Activated CD8-positive, alpha-beta T cell treated with anti-CD3 and anti-CD28 coated beads for 36 hours (primary cell): ENCODE results near the gene CLEC20A. TPM values are rescaled to one million over a fixed set of nuclear protein-coding genes. Genes with fewer than 3 reads are reported as not detected.

Experiments
- ATAC-seq: fragments of 200-7000 bp; cut with Tn5 transposase; one replicate; pipeline ENCODE4 v1.10.0; 2021; ENCODE audit warnings: mild to moderate bottlenecking, moderate library complexity
- CTCF ChIA-PET: fragments of 350-600 bp; sonication (Branson Sonifier 250); formaldehyde crosslinking; loops from one replicate; lab custom pipeline; 2021; ENCODE audit warnings: antibody characterized with exemption; lab: Charles Lee
- POLR2A ChIA-PET: fragments of 350-600 bp; sonication (Branson Sonifier 250); formaldehyde crosslinking; loops from one replicate; lab custom pipeline; 2021; ENCODE audit warnings: antibody characterized with exemption; lab: Charles Lee
- DNase-seq: peaks from one replicate; pipeline ENCODE4 v3.0.0-alpha.2; 2020
- H3K27ac Mint-ChIP-seq: one replicate; pipeline ENCODE4 v1.8.0; 2021; ENCODE audit warnings: mild to moderate bottlenecking, mixed read lengths
- H3K27me3 Mint-ChIP-seq: one replicate; pipeline ENCODE4 v1.8.0; 2021; ENCODE audit warnings: mixed read lengths
- H3K36me3 Mint-ChIP-seq: one replicate; pipeline ENCODE4 v1.8.0; 2021; ENCODE audit warnings: low read depth, mixed read lengths
- H3K4me1 Mint-ChIP-seq: one replicate; pipeline ENCODE4 v1.8.0; 2021; ENCODE audit warnings: low read depth, mixed read lengths
- H3K4me3 Mint-ChIP-seq: one replicate; pipeline ENCODE4 v1.8.0; 2021; ENCODE audit warnings: mild to moderate bottlenecking, moderate library complexity, mixed read lengths
- H3K9me3 Mint-ChIP-seq: one replicate; pipeline ENCODE4 v1.8.0; 2021; ENCODE audit warnings: mixed read lengths
- intact Hi-C: fragments of 100-400 bp; cut with micrococcal nuclease; formaldehyde crosslinking; loops from one replicate; pipeline ENCODE4 v1.10.0; 2022
- total RNA-seq, 2 experiments: library from RNA; stranded (reverse); gene quantifications; one replicate each; pipeline ENCODE4 v1.2.3, GENCODE V29; 2021
- TF ChIP-seq, protein P1 (sequence below): fragments of 200-600 bp; IDR thresholded peaks from one replicate; pipeline ENCODE4 v1.8.0; 2022; ENCODE audit warnings: antibody characterized with exemption, mild to moderate bottlenecking

CLEC20A gene
- total RNA-seq, 2 experiments from 2014 or later, result not detected

GRCh38 chr1:178495158-178495557 is 1.6 kb downstream of the CLEC20A start:
- intact Hi-C loops, result no loop called here
- H3K4me1 Mint-ChIP-seq, result no peaks in the 10 kb centered on the region
- no peak for ATAC-seq
- DNase-seq, result no peak
- TF ChIP-seq, protein P1, sequence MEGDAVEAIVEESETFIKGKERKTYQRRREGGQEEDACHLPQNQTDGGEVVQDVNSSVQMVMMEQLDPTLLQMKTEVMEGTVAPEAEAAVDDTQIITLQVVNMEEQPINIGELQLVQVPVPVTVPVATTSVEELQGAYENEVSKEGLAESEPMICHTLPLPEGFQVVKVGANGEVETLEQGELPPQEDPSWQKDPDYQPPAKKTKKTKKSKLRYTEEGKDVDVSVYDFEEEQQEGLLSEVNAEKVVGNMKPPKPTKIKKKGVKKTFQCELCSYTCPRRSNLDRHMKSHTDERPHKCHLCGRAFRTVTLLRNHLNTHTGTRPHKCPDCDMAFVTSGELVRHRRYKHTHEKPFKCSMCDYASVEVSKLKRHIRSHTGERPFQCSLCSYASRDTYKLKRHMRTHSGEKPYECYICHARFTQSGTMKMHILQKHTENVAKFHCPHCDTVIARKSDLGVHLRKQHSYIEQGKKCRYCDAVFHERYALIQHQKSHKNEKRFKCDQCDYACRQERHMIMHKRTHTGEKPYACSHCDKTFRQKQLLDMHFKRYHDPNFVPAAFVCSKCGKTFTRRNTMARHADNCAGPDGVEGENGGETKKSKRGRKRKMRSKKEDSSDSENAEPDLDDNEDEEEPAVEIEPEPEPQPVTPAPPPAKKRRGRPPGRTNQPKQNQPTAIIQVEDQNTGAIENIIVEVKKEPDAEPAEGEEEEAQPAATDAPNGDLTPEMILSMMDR, result no peak
- H3K4me3 Mint-ChIP-seq, result no peak overlapping the region
- CTCF ChIA-PET, result interaction anchor here (1.4 kb wide), 1 partner anchor 51 kb away, joined by 3 read pairs; no protein-coding TSS in a partner anchor
- no peak overlapping the region for H3K27ac Mint-ChIP-seq
- POLR2A ChIA-PET, result no interaction called here
- H3K36me3 Mint-ChIP-seq, result no peaks in the 10 kb centered on the region
- no peaks in the 10 kb centered on the region for H3K9me3 Mint-ChIP-seq
- H3K27me3 Mint-ChIP-seq, result no peaks in the 10 kb centered on the region

GRCh38 chr1:178494569-178494971 is 2.2 kb downstream of the CLEC20A start:
- Mint-ChIP-seq H3K4me1 (no peaks in the 10 kb centered on the region), H3K27me3 (no peaks in the 10 kb centered on the region), H3K9me3 (no peaks in the 10 kb centered on the region), H3K4me3 (no peak overlapping the region), H3K27ac (no peak overlapping the region), H3K36me3 (no peaks in the 10 kb centered on the region)
- ATAC-seq, result no peak
- ChIA-PET CTCF (interaction anchor here (1.4 kb wide), 1 partner anchor 50 kb away, joined by 3 read pairs; no protein-coding TSS in a partner anchor), POLR2A (no interaction called here)
- intact Hi-C loops, result no loop called here
- TF ChIP-seq, protein P1, result no peak
- no peak for DNase-seq

- DNase-seq, result no peak
- Mint-ChIP-seq H3K9me3 (no peaks in the 10 kb centered on the region), H3K4me1 (no peaks in the 10 kb centered on the region), H3K36me3 (no peaks in the 10 kb centered on the region), H3K4me3 (no peak overlapping the region), H3K27ac (no peak overlapping the region), H3K27me3 (peaks cover 2% of the 10 kb centered on the region)
- intact Hi-C loops, result no loop called here
- ChIA-PET CTCF (interaction anchor here (3.1 kb wide), 1 partner anchor 8 kb away, joined by 11 read pairs; no protein-coding TSS in a partner anchor), POLR2A (no interaction called here)
- TF ChIP-seq, protein P1, result no peak
- no peak for ATAC-seq
Measured at GRCh38 chr1:178493301-178493741, 3.4 kb downstream of the CLEC20A start.

GRCh38 chr1:178492341-178492740 is 4.4 kb downstream of the CLEC20A start:
- DNase-seq (no peak), ATAC-seq (no peak)
- Mint-ChIP-seq H3K9me3 (no peaks in the 10 kb centered on the region), H3K4me1 (no peaks in the 10 kb centered on the region), H3K27ac (no peak overlapping the region), H3K36me3 (no peaks in the 10 kb centered on the region), H3K27me3 (peaks cover 6% of the 10 kb centered on the region), H3K4me3 (no peak overlapping the region)
- TF ChIP-seq, protein P1, result no peak
- POLR2A ChIA-PET, result no interaction called here
- CTCF ChIA-PET, result interaction anchor here (3.1 kb wide), 1 partner anchor 9 kb away, joined by 11 read pairs; no protein-coding TSS in a partner anchor
- intact Hi-C loops, result no loop called here

DNA sequence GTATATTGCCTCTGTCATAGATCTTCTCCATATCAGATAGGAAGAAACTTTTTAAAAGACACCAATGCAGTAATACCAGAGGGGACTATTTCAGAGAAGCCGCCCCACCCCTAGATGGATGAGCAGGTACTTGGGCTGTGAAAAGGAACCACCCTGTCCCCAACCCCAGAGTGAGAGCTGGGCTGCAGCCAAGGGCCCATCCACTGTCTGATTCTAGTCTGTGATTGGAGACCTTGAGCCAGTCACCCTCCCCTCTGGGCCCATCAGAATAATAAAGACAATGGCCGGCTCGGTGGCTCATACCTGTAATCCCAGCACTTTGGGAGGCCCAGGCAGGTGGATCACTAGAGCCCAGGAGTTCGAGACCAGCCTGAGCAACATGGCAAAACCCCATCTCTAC is 5.0 kb downstream of the CLEC20A start:
- TF ChIP-seq, protein P1, result no peak
- POLR2A ChIA-PET, result no interaction called here
- Mint-ChIP-seq H3K27ac (no peak overlapping the region), H3K27me3 (peaks cover 6% of the 10 kb centered on the region), H3K4me3 (no peak overlapping the region), H3K4me1 (no peaks in the 10 kb centered on the region), H3K9me3 (no peaks in the 10 kb centered on the region), H3K36me3 (no peaks in the 10 kb centered on the region)
- intact Hi-C loops, result no loop called here
- ATAC-seq, result no peak
- CTCF ChIA-PET, result interaction anchor here (3.1 kb wide), 1 partner anchor 10 kb away, joined by 11 read pairs; no protein-coding TSS in a partner anchor
- DNase-seq, result no peak
